ENCODE results near the gene CTNNA3.

DNA sequence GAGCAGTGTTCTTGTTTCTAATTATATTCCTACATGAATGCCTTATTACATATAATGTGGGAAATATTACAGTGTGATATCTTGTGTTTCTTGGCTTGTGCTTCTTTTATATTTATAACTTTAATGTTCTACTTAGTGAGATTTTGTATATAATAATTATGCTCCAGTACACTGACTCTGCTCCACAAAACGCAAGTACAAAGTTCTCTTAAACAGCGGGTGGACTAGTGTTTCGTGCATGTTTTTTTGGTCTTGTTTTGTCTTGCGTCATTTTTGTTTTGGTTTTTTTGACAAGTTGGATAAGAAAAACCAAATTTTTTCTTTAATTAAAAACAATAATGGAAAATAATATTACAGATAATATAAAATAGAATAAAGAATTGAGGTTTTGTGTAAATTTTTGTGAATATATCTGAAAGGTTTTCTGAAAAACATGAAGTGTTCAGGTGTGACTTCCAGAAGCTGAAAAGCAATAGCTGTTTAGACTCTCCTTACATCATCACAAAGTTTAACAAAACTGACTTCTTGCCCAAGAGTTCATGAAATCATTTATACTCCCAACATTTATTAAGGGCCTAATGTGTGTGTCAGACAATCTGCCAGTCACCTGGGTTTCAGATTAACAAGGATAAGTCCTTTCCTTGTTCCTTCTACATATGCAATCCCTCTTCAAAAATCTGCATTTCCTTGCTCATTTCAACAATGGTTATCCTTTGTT is 438.4 kb downstream of the CTNNA3 start:
- no peak for TF ChIP-seq EZH2 (IDR thresholded peaks at IDR 0.05; ENCODE audit: borderline replicate concordance, low read depth, low read length, severe bottlenecking)
- TF ChIP-seq, protein P1, sequence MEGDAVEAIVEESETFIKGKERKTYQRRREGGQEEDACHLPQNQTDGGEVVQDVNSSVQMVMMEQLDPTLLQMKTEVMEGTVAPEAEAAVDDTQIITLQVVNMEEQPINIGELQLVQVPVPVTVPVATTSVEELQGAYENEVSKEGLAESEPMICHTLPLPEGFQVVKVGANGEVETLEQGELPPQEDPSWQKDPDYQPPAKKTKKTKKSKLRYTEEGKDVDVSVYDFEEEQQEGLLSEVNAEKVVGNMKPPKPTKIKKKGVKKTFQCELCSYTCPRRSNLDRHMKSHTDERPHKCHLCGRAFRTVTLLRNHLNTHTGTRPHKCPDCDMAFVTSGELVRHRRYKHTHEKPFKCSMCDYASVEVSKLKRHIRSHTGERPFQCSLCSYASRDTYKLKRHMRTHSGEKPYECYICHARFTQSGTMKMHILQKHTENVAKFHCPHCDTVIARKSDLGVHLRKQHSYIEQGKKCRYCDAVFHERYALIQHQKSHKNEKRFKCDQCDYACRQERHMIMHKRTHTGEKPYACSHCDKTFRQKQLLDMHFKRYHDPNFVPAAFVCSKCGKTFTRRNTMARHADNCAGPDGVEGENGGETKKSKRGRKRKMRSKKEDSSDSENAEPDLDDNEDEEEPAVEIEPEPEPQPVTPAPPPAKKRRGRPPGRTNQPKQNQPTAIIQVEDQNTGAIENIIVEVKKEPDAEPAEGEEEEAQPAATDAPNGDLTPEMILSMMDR (IDR thresholded peaks at IDR 0.05; ENCODE audit: extremely low read depth in 1 of 2, insufficient read depth in 1 of 2, low read depth in 1 of 2, low read length in 2 of 2) = no peak
- TF ChIP-seq POLR2A (IDR thresholded peaks at IDR 0.05; ENCODE audit: low read depth, low read length) = no peak
- TF ChIP-seq POLR2AphosphoS5 (IDR thresholded peaks at IDR 0.05; ENCODE audit: insufficient read depth, low read depth, low read length) = no peak
- TF ChIP-seq GATA2 (IDR thresholded peaks at IDR 0.05; ENCODE audit: insufficient read depth, insufficient read length, low read depth, low read length) = no peak
- no peak for TF ChIP-seq JUN (IDR thresholded peaks at IDR 0.05; ENCODE audit: borderline replicate concordance, insufficient read depth, insufficient read length, low read depth)
- no peak for TF ChIP-seq MYC (IDR thresholded peaks at IDR 0.05; ENCODE audit: low read depth, low read length)
- TF ChIP-seq, protein P2, sequence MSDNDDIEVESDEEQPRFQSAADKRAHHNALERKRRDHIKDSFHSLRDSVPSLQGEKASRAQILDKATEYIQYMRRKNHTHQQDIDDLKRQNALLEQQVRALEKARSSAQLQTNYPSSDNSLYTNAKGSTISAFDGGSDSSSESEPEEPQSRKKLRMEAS (IDR thresholded peaks at IDR 0.05; ENCODE audit: insufficient read depth, insufficient read length) = no peak
